CD14-positive monocyte (primary cell): ENCODE data around the gene SMAD3. TPM values are rescaled to one million over a fixed set of nuclear protein-coding genes. Genes with fewer than 3 reads are reported as not detected.

Experiments used
- DNase-seq, 3 donors: peaks; one replicate each; pipeline ENCODE4 v3.0.0-alpha.2; 2011 to 2022
- H2AFZ ChIP-seq: 2 replicates; pipeline ENCODE4 v1.6.0; 2012; ENCODE audit warnings: mild to moderate bottlenecking, low read depth, low read length, inconsistent platforms; ENCODE audit not compliant: insufficient read depth, poor library complexity, severe bottlenecking
- H3K27ac ChIP-seq, 2 donors: 1 replicate in 1 of 2; 2 replicates in 1 of 2; pipeline ENCODE4 v1.5.1; 2012 to 2013; ENCODE audit warnings: low read length in 2 of 2, control low read depth in 1 of 2, inconsistent platforms in 1 of 2, low read depth in 1 of 2, mild to moderate bottlenecking in 1 of 2
- H3K27me3 ChIP-seq, 2 donors: one replicate each; pipeline versions ENCODE4 v1.6.0 to v1.6.1; 2011 to 2013; ENCODE audit warnings: low read length in 2 of 2; ENCODE audit not compliant: control insufficient read depth in 2 of 2, insufficient read depth in 2 of 2
- H3K36me3 ChIP-seq, 2 donors: replicated peaks in 1 of 2; 1 replicate in 1 of 2; 2 replicates in 1 of 2; pipeline versions ENCODE4 v1.5.1 to v1.6.1; 2012 to 2013; ENCODE audit warnings: low read length in 2 of 2, control low read depth in 1 of 2, inconsistent platforms in 1 of 2, mild to moderate bottlenecking in 1 of 2; ENCODE audit not compliant: insufficient read depth in 2 of 2, control insufficient read depth in 1 of 2
- H3K4me1 ChIP-seq, 2 donors: 1 replicate in 1 of 2; 2 replicates in 1 of 2; pipeline versions ENCODE4 v1.5.1 to v1.6.1; 2012 to 2013; ENCODE audit warnings: low read length in 2 of 2, control low read depth in 1 of 2, inconsistent platforms in 1 of 2, mild to moderate bottlenecking in 1 of 2, moderate library complexity in 1 of 2; ENCODE audit not compliant: insufficient read depth in 2 of 2, control insufficient read depth in 1 of 2
- H3K4me2 ChIP-seq: replicated peaks from 2 replicates; pipeline ENCODE3; 2012; ENCODE audit warnings: low read length, moderate library complexity, mild to moderate bottlenecking; ENCODE audit not compliant: poor library complexity, severe bottlenecking; ENCODE audit errors: extremely low read depth
- H3K4me3 ChIP-seq, 3 experiments: fragments of 200-600 bp in 1 of 3; sonication (generic) in 1 of 3; replicated peaks in 1 of 3; 1 replicate in 2 of 3; 2 replicates in 1 of 3; pipeline ENCODE4 v1.5.1; 2011 to 2013; ENCODE audit warnings: low read length in 3 of 3, mild to moderate bottlenecking in 3 of 3, control low read depth in 2 of 3, low read depth in 2 of 3, inconsistent platforms in 1 of 3, moderate library complexity in 1 of 3
- H3K79me2 ChIP-seq: 2 replicates; pipeline ENCODE4 v1.6.0; 2012; ENCODE audit warnings: mild to moderate bottlenecking, control low read depth, inconsistent platforms, low read length, moderate library complexity; ENCODE audit not compliant: insufficient read depth
- H3K9ac ChIP-seq: 2 replicates; pipeline ENCODE4 v1.6.0; 2017; ENCODE audit warnings: low read length, mild to moderate bottlenecking; ENCODE audit not compliant: insufficient read depth, poor library complexity, severe bottlenecking
- H3K9me3 ChIP-seq, 2 donors: replicated peaks in 1 of 2; 1 replicate in 1 of 2; 2 replicates in 1 of 2; pipeline versions ENCODE4 v1.5.1 to v1.6.1; 2012 to 2013; ENCODE audit warnings: low read length in 2 of 2, control low read depth in 1 of 2; ENCODE audit not compliant: control insufficient read depth in 1 of 2, insufficient read depth in 1 of 2
- H4K20me1 ChIP-seq: 2 replicates; pipeline ENCODE4 v1.6.0; 2012; ENCODE audit warnings: mild to moderate bottlenecking, low read length, control low read depth, moderate library complexity; ENCODE audit not compliant: insufficient read depth
- H3K27ac Mint-ChIP-seq, 7 donors: one replicate each; pipeline ENCODE4 v1.8.0; 2020; ENCODE audit warnings: mild to moderate bottlenecking in 7 of 7, mixed read lengths in 7 of 7, moderate library complexity in 6 of 7, inconsistent platforms in 2 of 7
- H3K27me3 Mint-ChIP-seq, 3 donors: one replicate each; pipeline ENCODE4 v1.8.0; 2021 to 2022; ENCODE audit warnings: low read depth in 3 of 3, mild to moderate bottlenecking in 3 of 3, mixed read lengths in 3 of 3, moderate library complexity in 3 of 3, inconsistent platforms in 1 of 3
- H3K36me3 Mint-ChIP-seq, 2 donors: one replicate each; pipeline ENCODE4 v1.8.0; 2020; ENCODE audit warnings: mixed read lengths in 2 of 2, inconsistent platforms in 1 of 2, mild to moderate bottlenecking in 1 of 2
- H3K4me1 Mint-ChIP-seq: one replicate; pipeline ENCODE4 v1.8.0; 2020; ENCODE audit warnings: mild to moderate bottlenecking, mixed read lengths
- H3K4me3 Mint-ChIP-seq, 2 donors: one replicate each; pipeline ENCODE4 v1.8.0; 2020; ENCODE audit warnings: mild to moderate bottlenecking in 2 of 2, mixed read lengths in 2 of 2, moderate library complexity in 1 of 2
- H3K9me3 Mint-ChIP-seq, 7 donors: one replicate each; pipeline ENCODE4 v1.8.0; 2020 to 2022; ENCODE audit warnings: mixed read lengths in 7 of 7, mild to moderate bottlenecking in 6 of 7, moderate library complexity in 6 of 7, inconsistent platforms in 2 of 7
- CTCF ChIP-seq: fragments of 200-600 bp; IDR thresholded peaks from one replicate; pipeline ENCODE4 v1.8.0; 2022; ENCODE audit warnings: antibody characterized with exemption, mild to moderate bottlenecking
- WGBS: methylation state at CpG from one replicate; pipeline ENCODE4 v1.1.5; 2013; ENCODE audit warnings: missing lambda C conversion rate; ENCODE audit not compliant: insufficient coverage; 5-methylcytosine and 5-hydroxymethylcytosine counted together
- intact Hi-C, 2 donors: fragments of 100-400 bp; cut with micrococcal nuclease; formaldehyde crosslinking; loops; one replicate each; pipeline versions ENCODE4 v1.15.0 to v1.15.1; 2023
- polyA plus RNA-seq, 3 donors: library from polyadenylated mRNA; depleted of rRNA in 1 of 3; unstranded in 2 of 3; stranded (reverse) in 1 of 3; fragments of 300-500 nt in 2 of 3; fragments of >200 nt in 1 of 3; fragmentation: Illumina TruSeq in 2 of 3; gene quantifications; 1 replicate in 2 of 3; 2 replicates in 1 of 3; pipeline ENCODE4 v1.2.3, GENCODE V29; 2012 to 2021

Gene SMAD3
- polyA plus RNA-seq, 3 donors = 4.4 to 41.7 (median 5.4) TPM

- H3K9me3 ChIP-seq = peaks cover 0 to 5% of the 10 kb centered on the region in 2 donors
- peaks cover 84% of the 10 kb centered on the region for H3K79me2 ChIP-seq
- Mint-ChIP-seq H3K4me3 (peak overlapping the region in 1 of 2 donors; percentile 21), H3K27ac (peak overlapping the region in 3 of 7 donors; percentile 1 to 56 (median 26)), H3K36me3 (peaks cover 27 to 32% of the 10 kb centered on the region in 2 donors), H3K4me1 (peaks cover 36% of the 10 kb centered on the region), H3K9me3 (peaks cover 0 to 8% (median 3%) of the 10 kb centered on the region in 7 donors), H3K27me3 (no peaks in the 10 kb centered on the region)
- WGBS = 0% methylated on average over 1 of the region's 3 CpGs
- H4K20me1 ChIP-seq = peaks cover 28% of the 10 kb centered on the region
- no peak overlapping the region for H3K4me3 ChIP-seq
- H3K27me3 ChIP-seq = no peaks in the 10 kb centered on the region
- H2AFZ ChIP-seq = no peak overlapping the region
- peak overlapping the region in 1 of 2 donors; percentile 37 for H3K27ac ChIP-seq
- peaks cover 0 to 14% of the 10 kb centered on the region in 2 donors for H3K36me3 ChIP-seq
- H3K9ac ChIP-seq = no peak overlapping the region
- intact Hi-C loops = no loop called here
- peak in 1 of 3 donors; percentile 13 for DNase-seq
- peak overlapping the region; percentile 23 for H3K4me2 ChIP-seq
- H3K4me1 ChIP-seq = peaks cover 16 to 35% of the 10 kb centered on the region in 2 donors
- TF ChIP-seq CTCF = no peak
These were observed 177.3 kb downstream of the SMAD3 start for GRCh38 chr15:67242708-67243111.

Other genes starting within 250 kb of the SMAD3 start
- 10 to 100 TPM; 11.2 to 40.4 (median 30.1) TPM for gene AAGAB, start 189.1 kb downstream of the SMAD3 start, polyA plus RNA-seq
- under 1 TPM in 1 of 3 donors, not detected in 2; 0.03 TPM for gene IQCH, start 189.2 kb downstream of the SMAD3 start, polyA plus RNA-seq